ENCODE results near the gene WDR64. TPM values are rescaled to one million over a fixed set of nuclear protein-coding genes. Genes with fewer than 3 reads are reported as not detected.
A peak's percentile ranks its signal among the peaks of the same experiment; 100 is the strongest.

Gene WDR64
- total RNA-seq, 1 donor from 2014 or later, result not detected

DNA sequence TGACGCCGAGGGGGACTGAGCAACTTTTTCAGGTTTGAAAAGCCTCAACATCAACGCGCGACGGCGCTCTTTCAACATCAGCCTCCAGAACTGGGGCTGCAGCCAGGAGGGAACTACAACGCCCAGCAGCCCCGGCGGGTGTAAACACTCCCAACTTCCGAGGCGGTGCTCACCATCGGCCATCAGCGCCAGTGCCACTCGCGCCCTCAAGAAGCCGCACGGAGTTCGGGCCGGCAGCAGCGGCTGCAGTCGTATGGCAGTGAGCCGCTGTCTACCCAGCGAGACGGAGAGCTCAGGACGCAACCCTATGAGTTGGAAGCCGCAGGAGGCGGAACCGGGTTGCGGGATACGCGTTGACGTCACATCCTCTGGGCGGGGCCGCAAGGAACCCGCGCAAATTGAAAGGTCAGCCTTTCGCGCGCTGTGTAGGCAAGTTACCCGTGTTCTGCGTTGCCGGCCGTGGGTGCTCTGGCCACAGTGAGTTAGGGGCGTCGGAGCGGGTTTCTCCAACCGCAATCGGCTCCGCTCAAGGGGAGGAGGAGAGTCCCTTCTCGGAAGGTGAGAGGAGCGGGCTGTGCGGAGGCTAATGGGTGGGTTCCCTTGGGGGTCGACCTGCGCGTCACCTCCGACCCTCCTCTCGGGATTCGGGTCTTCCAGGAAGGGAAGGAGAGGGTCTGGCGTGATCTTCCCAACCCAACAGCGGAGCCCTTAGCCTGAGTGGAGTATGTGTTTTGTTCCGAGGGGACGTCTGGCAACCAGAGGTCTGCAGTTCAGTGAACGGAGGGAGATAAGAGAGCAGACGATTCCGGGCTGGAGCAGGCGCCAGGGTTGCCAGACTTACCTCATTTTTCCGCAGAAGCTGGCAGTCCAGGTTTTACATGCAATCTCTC is 196.0 kb downstream of the WDR64 start, which contains the start of gene EXO1:
Gene EXO1 (plus strand): TSS at position 409 of the 890 bp plus-strand sequence. CDS start 2,222 bp downstream, outside the sequence.
- peak; percentile 81 for DNase-seq (ENCODE audit: low read depth)
- TF ChIP-seq, protein P1, sequence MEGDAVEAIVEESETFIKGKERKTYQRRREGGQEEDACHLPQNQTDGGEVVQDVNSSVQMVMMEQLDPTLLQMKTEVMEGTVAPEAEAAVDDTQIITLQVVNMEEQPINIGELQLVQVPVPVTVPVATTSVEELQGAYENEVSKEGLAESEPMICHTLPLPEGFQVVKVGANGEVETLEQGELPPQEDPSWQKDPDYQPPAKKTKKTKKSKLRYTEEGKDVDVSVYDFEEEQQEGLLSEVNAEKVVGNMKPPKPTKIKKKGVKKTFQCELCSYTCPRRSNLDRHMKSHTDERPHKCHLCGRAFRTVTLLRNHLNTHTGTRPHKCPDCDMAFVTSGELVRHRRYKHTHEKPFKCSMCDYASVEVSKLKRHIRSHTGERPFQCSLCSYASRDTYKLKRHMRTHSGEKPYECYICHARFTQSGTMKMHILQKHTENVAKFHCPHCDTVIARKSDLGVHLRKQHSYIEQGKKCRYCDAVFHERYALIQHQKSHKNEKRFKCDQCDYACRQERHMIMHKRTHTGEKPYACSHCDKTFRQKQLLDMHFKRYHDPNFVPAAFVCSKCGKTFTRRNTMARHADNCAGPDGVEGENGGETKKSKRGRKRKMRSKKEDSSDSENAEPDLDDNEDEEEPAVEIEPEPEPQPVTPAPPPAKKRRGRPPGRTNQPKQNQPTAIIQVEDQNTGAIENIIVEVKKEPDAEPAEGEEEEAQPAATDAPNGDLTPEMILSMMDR (IDR thresholded peaks at IDR 0.05; ENCODE audit: insufficient read depth, low read length, poor library complexity, severe bottlenecking), result peak; percentile 35
- no peaks in the 10 kb centered on the region for H3K27me3 ChIP-seq (ENCODE audit: control insufficient read depth, insufficient read depth, low read length)

DNA sequence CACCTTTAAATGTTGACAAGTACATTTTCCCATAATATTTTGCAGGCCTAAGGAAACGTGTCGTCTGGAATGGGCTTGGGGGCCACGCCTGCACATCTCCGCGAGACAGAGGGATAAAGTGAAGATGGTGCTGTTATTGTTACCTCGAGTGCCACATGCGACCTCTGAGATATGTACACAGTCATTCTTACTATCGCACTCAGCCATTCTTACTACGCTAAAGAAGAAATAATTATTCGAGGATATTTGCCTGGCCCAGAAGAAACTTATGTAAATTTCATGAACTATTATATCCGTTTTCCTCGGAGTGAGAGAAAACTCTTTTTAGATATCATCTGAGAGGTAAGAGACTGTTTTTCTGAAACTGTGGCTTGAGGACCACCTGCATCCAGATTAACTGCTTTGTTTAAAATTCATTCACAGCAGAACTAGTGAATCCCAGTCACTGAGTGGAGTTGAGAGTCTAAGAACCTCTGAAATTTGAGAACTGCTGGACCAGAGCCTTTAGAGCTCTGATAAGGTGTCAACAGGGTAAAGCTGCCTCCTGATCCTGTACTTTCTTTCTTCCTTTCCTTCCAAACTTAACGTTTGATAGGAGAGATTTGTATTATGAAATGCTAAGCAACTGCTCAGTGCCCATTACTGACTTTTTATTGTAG is 196.7 kb downstream of the WDR64 start:
- Histone ChIP-seq H3K27me3 (ENCODE audit: control insufficient read depth, insufficient read depth, low read length) (no peaks in the 10 kb centered on the region), H3K36me3 (ENCODE audit: control insufficient read depth, insufficient read depth, low read length) (no peaks in the 10 kb centered on the region), H3K4me3 (ENCODE audit: low read depth, low read length) (peak overlapping the region; percentile 86)
- DNase-seq (ENCODE audit: low read depth), result no peak
- TF ChIP-seq, protein P1 (IDR thresholded peaks at IDR 0.05; ENCODE audit: insufficient read depth, low read length, poor library complexity, severe bottlenecking), result no peak

More for the DNA sequence above, 196.0 kb downstream of the WDR64 start, which contains the start of gene EXO1:
- H3K4me3 ChIP-seq (ENCODE audit: low read depth, low read length), result peak within 1 kb of the TSS; percentile 86
- H3K36me3 ChIP-seq (ENCODE audit: control insufficient read depth, insufficient read depth, low read length), result no peaks in the 10 kb centered on the region

DNA sequence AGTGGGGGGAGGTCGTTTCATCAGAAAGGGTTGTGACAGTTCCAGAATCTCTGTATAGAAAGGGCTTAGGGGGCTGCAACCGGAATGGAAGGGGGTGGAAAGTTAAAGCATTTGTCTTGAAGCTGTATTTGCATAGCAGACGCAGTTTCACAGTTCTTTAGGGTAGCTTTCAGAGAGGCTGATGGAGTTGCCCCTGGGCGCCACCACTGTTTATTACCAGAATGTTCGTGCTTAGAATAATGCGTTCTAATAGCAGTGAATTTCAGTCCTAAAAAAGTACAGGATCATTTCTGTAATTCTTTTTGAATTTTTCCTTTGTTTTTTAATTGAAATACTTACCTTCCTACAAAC is 197.2 kb downstream of the WDR64 start:
- Histone ChIP-seq H3K27me3 (ENCODE audit: control insufficient read depth, insufficient read depth, low read length) (no peaks in the 10 kb centered on the region), H3K36me3 (ENCODE audit: control insufficient read depth, insufficient read depth, low read length) (no peaks in the 10 kb centered on the region), H3K4me3 (ENCODE audit: low read depth, low read length) (peak overlapping the region; percentile 86)
- TF ChIP-seq, protein P1 (IDR thresholded peaks at IDR 0.05; ENCODE audit: insufficient read depth, low read length, poor library complexity, severe bottlenecking), result no peak
- no peak for DNase-seq (ENCODE audit: low read depth)

Other genes with a start within 250 kb of the WDR64 start
- 53.6 and 65.9 TPM in 2 replicates for gene FH, start 132.5 kb upstream of the WDR64 start, total RNA-seq
- gene KMO, start 119.9 kb upstream of the WDR64 start, total RNA-seq, result 0.17 and 0.27 TPM in 2 replicates
- gene CHML, start 11.9 kb upstream of the WDR64 start, total RNA-seq, result 15.3 and 20.5 TPM in 2 replicates
- 25.7 and 29.8 TPM in 2 replicates for gene OPN3, start 11.9 kb upstream of the WDR64 start, total RNA-seq
- 3.2 and 4.4 TPM in 2 replicates for gene EXO1, start 195.9 kb downstream of the WDR64 start, total RNA-seq